ENCODE measurements around the gene MTIF3.

MTIF3 gene

DNA sequence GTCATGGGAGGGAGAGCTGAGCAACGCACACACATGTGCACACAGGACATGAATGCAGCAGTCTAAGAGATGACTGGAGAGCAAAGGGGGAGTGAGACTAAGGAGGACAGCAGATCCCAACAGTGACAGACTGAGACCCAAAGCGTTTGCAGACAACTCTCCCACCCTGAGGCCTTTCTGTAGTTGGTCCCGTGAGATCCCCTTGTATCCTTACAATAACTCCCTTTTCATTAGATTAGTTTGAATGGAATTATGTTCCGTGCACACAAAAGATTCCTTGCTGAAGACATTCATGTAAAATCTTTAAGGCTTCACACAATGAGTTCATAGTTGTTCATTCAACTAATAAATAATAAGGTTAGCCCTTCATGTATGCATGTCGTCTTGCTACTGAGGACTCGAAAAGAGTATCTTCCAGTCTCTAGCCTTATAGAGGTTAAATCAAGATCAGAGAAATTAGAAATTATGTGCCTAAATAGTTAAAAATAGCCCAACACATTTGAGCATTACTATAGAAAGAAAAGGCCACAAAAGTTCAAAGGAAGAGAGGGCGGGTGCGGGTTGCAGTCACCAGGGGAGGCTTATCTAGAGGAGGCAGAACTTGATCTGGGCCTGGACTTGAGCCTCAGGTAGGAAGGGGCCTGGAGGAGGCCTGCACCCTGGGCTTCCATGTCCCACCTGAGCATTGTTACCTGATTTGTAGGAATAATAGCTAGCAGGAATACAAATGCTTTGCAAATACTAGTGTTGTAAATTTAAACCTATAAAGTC, 29.1 kb downstream of the MTIF3 start:
- Histone ChIP-seq H3K27me3 (replicated peaks) (peaks cover 5% of the 10 kb centered on the region), H3K4me3 (ENCODE audit: low read depth, low read length) (no peak overlapping the region), H3K27ac (no peak overlapping the region), H3K36me3 (replicated peaks) (no peaks in the 10 kb centered on the region)
- in situ Hi-C loops (cut with HindIII; ENCODE audit: low pct_ligation_motif_present, low sequenced_read_pairs) = no loop called here
- TF ChIP-seq, protein P1, sequence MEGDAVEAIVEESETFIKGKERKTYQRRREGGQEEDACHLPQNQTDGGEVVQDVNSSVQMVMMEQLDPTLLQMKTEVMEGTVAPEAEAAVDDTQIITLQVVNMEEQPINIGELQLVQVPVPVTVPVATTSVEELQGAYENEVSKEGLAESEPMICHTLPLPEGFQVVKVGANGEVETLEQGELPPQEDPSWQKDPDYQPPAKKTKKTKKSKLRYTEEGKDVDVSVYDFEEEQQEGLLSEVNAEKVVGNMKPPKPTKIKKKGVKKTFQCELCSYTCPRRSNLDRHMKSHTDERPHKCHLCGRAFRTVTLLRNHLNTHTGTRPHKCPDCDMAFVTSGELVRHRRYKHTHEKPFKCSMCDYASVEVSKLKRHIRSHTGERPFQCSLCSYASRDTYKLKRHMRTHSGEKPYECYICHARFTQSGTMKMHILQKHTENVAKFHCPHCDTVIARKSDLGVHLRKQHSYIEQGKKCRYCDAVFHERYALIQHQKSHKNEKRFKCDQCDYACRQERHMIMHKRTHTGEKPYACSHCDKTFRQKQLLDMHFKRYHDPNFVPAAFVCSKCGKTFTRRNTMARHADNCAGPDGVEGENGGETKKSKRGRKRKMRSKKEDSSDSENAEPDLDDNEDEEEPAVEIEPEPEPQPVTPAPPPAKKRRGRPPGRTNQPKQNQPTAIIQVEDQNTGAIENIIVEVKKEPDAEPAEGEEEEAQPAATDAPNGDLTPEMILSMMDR (IDR thresholded peaks at IDR 0.05; ENCODE audit: low read depth, low read length, missing control alignments) = no peak
- DNase-seq = no peak

DNA sequence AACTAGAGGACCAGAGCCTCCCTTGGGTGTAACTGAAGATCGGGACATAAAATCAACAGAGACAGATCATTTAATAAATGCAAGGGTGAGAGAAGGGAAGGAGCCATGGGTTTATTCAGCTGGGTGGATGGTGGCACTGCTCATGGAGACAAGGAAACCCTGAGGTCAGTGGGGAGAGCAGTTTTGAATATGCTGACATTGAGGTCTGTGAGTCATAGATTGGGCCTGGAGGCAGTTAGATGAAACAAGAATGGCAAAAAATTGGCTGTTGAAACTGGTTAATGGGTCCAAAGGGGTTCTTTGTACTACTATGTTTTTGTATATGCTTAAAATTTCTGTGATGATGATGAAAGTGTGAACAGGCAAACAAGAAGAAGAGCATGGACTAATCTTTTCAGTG, 31.0 kb downstream of the MTIF3 start:
- in situ Hi-C loops (cut with HindIII; ENCODE audit: low pct_ligation_motif_present, low sequenced_read_pairs) = no loop called here
- Histone ChIP-seq H3K27ac (no peak overlapping the region), H3K36me3 (replicated peaks) (no peaks in the 10 kb centered on the region), H3K4me3 (ENCODE audit: low read depth, low read length) (no peak overlapping the region), H3K27me3 (replicated peaks) (peaks cover 9% of the 10 kb centered on the region)
- TF ChIP-seq, protein P1 (IDR thresholded peaks at IDR 0.05; ENCODE audit: low read depth, low read length, missing control alignments) = no peak
- no peak for DNase-seq

DNA sequence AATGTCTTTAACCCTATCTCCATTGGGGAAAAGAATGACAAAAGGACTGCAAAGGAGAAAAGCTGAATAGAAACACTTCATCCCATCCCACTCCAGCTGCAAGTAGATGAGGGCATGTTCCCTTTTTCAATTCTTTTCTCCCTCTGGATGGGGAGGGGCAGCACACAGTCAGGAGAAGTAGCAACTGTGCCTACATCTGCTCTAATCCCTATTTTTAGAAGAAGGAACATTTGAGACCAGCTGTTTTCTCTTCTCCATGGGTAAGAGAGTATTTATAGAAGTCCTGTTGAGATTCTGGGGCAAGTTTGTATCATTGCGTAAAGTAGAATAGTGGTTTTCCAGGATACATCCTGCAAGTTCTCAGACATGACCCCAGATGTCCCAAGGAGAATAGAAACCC, 35.2 kb downstream of the MTIF3 start:
- H3K27me3 ChIP-seq (replicated peaks) = peaks cover 11% of the 10 kb centered on the region
- DNase-seq = no peak
- H3K36me3 ChIP-seq (replicated peaks) = no peaks in the 10 kb centered on the region
- in situ Hi-C loops (cut with HindIII; ENCODE audit: low pct_ligation_motif_present, low sequenced_read_pairs) = no loop called here
- H3K4me3 ChIP-seq (ENCODE audit: low read depth, low read length) = no peak overlapping the region
- H3K27ac ChIP-seq = no peak overlapping the region
- TF ChIP-seq, protein P1 (IDR thresholded peaks at IDR 0.05; ENCODE audit: low read depth, low read length, missing control alignments) = no peak

DNA sequence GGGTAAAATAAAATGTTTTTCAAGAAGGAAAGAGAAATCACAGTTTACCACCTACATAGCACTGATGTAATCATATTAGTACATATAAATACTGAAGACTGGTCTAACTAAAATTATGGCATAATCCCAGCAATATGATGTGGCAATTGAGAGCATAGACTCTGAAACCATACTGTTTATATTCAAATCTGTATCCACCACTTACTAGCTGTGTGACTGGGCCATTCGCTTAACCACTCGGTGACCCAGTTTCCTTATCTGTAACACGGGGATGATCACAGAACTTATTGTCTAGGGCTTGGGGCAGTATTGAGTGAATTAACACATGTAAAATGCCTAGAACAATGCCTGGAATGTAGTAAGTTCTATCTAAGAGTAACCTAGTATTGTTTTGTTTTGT, 39.0 kb downstream of the MTIF3 start:
- Histone ChIP-seq H3K27ac (no peak overlapping the region), H3K4me3 (ENCODE audit: low read depth, low read length) (no peak overlapping the region), H3K27me3 (replicated peaks) (peaks cover 9% of the 10 kb centered on the region), H3K36me3 (replicated peaks) (no peaks in the 10 kb centered on the region)
- in situ Hi-C loops (cut with HindIII; ENCODE audit: low pct_ligation_motif_present, low sequenced_read_pairs) = no loop called here
- TF ChIP-seq, protein P1 (IDR thresholded peaks at IDR 0.05; ENCODE audit: low read depth, low read length, missing control alignments) = no peak
- no peak for DNase-seq

DNA sequence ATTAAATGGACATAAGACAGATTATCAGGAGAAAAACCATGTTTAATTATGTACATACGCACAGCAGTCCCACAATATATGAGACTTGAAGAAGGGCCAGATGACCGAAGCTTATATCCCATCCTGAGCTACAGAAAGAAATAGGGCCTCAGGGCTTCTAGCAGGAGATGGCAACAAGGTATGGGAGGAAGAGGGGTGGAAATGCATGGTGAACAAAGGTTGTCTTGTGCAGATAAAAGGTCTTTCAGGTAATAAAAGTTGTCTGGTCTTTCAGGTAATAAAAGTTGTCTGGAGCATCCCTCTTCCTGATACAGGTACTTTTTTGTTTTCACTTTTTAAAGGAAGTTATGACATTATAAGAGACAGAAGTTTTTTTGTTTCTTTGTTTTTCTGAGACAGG, 41.4 kb downstream of the MTIF3 start:
- no peak for DNase-seq
- Histone ChIP-seq H3K36me3 (replicated peaks) (no peaks in the 10 kb centered on the region), H3K4me3 (ENCODE audit: low read depth, low read length) (no peak overlapping the region), H3K27me3 (replicated peaks) (peaks cover 4% of the 10 kb centered on the region), H3K27ac (no peak overlapping the region)
- in situ Hi-C loops (cut with HindIII; ENCODE audit: low pct_ligation_motif_present, low sequenced_read_pairs) = no loop called here
- TF ChIP-seq, protein P1 (IDR thresholded peaks at IDR 0.05; ENCODE audit: low read depth, low read length, missing control alignments) = no peak

DNA sequence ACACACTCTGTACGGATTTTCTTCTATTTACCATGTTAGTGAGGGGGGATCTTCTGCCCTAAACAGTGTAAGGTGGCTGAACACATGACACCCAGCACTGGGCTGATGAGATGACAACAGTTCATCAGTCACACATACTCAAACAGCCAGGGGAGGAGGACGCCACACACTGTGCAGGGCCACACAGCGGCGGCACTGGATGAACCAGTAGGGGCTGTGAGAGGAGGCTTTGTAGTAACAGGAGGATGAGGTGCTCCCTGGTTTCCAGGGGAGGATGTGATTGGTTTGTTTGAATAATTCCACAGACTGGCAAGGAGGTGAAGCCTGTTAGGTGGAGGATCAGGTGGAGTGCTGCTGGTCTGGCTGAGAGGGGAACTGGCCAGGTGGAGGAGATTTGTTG, 42.3 kb downstream of the MTIF3 start:
- peaks cover 3% of the 10 kb centered on the region for H3K27me3 ChIP-seq (replicated peaks)
- H3K4me3 ChIP-seq (ENCODE audit: low read depth, low read length) = no peak overlapping the region
- no peak overlapping the region for H3K27ac ChIP-seq
- in situ Hi-C loops (cut with HindIII; ENCODE audit: low pct_ligation_motif_present, low sequenced_read_pairs) = no loop called here
- TF ChIP-seq, protein P1 (IDR thresholded peaks at IDR 0.05; ENCODE audit: low read depth, low read length, missing control alignments) = no peak
- no peak for DNase-seq
- no peaks in the 10 kb centered on the region for H3K36me3 ChIP-seq (replicated peaks)

All from brain microvascular endothelial cell (primary cell).